GM21515 (cell line): ENCODE data around the gene SYNE4.
A peak's percentile ranks its signal among the peaks of the same experiment; 100 is the strongest.

Experiments used
- ATAC-seq: cut with Tn5 transposase; IDR thresholded peaks from one replicate; pipeline ENCODE4 v1.9.1; 2021; ENCODE audit not compliant: unreplicated experiment

The SYNE4 gene

DNA sequence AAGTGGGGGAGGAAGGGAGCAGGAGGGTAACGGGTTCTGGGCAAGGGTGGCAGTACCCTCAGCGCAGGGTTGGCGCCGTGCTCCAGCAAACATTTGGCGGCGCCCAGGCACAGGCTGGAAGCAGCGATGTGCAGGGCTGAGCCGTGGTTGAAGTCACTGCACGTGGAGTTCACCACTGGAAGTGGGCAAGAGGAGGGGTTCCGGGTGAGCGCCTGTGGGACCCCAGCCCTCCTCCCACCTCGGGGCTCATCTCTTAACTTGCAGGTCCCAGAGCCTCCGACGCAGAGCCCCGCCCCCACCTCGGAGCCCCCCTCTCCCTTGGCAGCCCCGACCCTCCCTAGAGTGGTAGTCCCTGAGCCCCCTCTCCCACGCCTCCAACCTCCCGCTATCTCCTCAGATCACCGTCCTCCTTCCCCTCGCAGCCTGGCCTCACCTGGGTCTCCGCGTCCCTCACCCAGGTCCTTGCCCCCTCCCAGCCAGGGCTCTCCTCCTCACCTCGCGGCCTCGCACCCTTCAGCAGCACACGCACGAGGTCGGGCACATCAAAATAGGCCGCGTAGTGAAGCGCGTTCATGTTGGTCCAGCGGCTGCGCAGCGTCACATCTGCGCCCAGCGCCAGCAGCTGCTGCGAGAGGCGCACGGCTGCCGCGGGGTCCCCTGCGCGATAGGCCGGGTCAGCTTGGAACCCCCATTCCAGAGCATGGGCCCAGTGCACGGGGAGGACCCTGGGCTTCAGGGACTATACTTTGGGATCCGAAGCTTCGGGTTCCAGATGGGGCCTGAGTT is 17.7 kb upstream of the SYNE4 start:
- no peak for ATAC-seq

DNA sequence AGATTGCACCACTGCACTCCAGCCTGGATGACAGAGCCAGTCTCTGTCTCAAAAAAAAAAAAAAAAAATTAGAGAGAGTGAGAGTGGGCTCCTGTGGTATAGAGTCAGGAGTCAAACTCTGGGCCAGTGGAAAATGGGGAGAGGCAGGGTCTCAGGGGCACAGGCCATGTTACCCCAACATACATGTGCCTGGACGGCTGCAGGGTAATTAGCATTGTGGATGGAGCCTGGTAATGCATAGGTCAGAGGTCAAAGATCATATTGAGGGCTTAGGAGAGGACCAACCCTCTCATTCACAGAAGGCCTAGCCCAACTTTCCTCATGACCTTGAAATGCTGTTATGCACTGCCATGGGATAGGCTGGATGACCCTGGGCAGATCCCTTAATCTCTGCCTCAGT is 16.9 kb upstream of the SYNE4 start:
- no peak for ATAC-seq

DNA sequence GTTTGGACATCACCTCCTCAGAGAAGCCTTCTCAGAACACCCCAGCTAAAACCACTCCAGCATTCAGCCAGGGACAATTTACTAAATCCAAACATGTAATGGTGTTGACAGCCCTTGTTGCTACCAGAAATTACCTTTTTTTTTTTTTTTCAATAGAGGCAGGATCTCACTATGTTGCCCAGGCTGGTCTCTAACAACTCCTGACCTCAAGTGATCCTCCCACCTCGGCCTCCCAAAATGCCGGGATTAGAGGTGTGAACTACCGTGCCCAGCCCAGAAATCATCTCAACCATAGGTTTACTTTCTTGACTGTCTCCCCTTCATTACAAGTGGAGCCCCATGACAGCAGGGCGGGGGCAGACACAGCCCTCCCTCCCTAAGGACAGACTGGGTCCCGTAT is 14.8 kb upstream of the SYNE4 start:
- ATAC-seq, result no peak

DNA sequence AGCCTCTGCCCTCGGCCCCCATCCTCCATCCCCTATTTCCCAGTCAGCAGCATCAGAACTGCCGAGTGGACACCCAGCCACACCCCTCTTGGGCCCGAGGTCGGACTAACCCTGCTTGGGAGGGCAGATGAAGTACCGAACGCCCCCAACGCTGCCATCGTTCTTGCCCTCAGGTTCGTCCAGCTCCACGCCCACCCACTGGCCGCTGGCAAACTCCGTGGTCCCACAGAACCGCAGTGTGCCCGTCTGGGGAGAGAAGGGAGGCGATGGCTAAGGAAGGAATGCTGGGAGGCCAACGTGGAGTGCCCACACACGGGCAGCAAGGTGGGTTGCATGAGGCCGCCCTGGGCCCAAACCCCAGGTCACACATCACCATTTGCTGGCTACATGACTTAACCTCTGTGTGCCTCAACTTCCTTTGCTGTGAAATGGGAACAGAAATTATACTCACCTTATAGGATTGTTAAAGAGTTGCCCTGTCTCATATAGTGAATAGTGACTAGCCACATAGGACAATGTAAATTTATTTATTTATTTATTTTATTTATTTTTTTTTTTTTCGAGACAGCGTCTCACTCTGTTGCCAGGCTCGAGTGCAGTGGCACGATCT is 10.6 kb upstream of the SYNE4 start:
- no peak for ATAC-seq

DNA sequence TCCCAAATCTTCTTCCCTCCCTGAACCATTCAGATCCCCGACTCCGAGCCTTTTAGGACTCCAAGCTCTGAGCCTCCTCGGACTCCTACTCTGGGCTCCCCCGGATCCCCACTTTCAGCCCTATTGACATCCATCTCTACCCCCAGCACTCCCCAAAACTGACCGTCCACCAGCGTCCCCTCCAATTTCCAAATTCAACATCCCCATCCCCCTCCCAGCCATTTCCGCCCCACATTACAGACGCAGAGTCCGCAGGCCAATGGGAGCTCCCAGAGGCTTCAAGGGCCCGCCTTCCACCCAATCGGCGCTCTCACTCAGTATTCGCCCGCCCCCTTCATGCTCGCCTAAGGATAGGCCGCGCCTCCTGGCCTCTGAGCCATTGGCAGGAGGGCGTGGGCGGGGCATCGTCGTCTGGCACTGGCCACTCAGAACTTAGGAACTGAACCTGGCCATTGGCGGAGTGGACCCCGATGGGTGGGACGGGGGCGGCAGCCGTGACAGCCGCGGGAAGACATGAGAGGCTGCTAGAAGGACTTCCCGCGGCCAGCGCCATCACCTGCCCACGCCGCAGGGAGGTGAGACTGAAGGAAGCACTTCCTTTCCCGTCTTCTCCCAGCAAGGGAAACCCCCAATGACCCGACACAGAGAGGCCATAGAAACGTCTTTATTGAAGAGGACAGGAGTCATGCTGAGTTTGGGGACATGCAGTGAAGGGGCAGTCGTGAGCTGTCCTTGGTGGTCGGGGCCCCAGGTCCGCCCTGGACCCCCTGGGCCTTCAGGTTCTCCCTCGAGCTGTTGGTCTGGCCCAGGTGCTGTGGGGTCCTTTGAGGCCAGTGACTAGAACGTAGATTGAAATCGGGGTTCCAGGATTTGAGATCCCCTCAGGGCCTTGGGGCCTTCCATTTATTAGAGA is 5.7 kb upstream of the SYNE4 start, which contains the start of gene ALKBH6:
Gene ALKBH6 (minus strand): TSS at position 202 of the 913 bp plus-strand sequence. CDS start 816 bp downstream, outside the sequence.
- peak; percentile 92 for ATAC-seq

DNA sequence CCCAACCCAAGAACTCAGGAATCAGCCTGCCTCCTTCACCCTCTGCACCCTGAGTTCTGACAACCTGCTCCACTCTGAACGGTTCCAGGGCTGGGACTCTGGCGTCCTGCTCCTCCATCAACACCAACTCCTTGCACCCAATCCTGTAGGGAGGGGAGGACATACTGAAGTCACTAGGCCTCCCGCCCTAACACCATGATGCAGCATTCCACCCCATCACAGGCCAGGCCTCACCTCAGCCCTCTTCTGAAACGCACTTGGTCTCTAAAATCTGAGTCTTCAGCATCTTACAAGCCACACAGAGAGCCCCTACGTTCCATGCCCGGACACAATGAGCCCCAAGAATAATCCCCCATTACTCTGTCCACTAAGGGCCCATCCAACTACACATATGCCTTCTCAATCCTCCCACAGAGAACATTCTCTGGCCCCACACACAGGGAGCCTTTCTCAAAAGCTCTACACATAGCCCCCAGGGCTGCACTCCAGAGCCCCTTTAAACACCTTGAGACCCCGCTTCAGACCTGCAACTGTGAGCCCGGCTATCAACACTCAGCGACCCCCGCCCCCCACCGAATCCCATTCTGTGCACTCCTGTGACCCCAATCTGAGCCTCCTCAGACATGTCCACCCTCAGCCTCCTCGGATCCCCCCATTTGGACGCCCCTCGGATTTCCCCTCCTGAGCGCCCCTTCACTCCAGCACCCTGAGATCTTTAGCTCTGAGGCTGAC is 4.8 kb upstream of the SYNE4 start:
- ATAC-seq, result no peak

DNA sequence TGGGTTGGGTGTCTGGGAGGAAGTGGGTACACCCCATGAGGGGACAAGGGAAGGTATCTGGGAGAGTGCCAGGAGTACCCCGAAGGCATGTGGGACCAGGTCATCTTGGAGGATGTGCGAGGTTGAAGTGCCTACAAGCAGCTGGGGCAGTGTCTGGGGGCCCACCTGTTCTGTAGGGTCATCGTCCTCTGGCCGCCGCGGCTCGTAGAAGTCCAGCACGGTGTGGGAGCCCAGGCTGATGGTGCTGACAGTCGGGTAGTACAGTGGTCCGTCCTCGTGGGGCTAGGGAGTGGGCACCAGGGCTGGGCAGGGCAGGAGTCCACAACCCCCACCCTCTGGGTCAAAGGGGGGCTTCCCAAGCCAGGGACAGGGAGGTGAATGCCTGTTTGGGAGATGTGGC is 1.8 kb upstream of the SYNE4 start:
- ATAC-seq, result no peak

DNA sequence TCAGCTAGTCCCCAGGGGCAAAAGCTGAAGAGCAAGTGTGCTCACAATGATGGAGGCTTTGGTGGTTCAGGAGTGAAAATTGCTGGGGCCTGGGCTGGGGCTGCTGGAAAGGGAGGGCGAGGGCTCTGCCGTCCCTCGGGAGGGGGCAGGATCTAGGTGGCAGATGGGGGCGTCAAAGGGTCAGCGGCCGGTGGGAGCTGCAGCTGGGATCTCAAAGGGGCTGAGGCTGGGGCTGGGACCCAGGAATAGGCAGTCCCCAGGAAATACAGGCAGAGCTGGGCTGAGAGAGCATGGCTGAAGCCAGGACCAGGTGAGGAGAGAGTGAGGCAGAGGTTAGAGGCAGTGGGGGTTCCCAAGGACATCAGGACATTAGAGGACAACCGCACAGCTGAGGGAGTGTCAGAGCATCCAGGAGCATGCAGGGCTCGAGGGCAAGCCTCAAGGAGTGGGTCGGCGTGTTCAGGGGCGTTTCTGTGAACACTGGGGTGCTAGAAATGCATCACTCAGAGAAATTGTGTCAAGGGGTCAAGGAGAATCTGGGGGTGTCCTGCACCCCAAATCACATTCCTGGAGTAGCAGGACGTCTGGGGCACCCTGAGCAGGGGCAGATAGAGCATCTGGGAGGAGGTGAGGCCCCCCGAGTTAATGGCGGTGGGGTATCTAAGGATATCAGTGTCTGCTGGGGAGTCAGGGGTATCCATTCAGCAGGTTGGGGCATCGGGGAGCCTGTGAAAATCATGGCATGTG is 1.2 kb upstream of the SYNE4 start:
- no peak for ATAC-seq

DNA sequence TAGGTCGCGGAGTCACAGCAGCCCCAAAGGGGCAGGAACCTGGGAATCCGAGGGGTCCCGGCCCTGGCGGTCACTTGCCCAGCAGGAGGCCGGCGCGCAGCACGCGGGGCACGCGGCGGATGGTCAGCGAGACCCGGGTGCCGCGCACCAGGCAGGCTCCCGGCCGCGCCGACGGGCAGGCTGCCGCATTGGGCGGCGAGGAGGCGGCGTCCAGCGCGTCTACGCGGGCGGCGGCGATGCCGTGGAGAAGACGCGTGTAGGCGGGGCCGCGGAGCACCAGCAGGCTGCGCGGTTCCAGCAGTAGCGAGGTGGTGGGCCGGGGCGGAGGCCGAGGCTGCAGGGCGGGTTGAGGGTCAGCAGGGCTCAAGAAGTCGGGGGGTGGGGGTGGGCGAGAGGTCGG is 607 bp upstream of the SYNE4 start:
- no peak for ATAC-seq

DNA sequence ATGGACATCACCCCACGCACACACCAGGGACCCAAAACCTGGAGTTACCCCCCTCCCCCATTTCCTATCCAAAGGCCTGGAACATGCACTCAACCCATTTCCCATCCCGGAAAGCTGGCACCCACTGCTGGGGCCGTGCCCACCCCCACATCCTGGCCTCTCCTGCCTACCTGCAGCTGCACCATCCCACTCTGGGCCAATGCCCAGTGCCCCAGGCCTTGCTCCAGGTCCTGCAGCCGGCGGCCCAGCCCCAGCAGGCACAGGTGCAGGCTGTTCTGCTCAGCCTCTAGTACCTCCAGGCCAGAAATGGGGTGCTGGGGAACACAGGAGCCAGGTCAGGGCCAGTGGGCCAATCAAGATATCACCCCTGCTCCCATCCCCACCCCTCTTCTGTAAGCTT is 1.7 kb downstream of the SYNE4 start:
- no peak for ATAC-seq

DNA sequence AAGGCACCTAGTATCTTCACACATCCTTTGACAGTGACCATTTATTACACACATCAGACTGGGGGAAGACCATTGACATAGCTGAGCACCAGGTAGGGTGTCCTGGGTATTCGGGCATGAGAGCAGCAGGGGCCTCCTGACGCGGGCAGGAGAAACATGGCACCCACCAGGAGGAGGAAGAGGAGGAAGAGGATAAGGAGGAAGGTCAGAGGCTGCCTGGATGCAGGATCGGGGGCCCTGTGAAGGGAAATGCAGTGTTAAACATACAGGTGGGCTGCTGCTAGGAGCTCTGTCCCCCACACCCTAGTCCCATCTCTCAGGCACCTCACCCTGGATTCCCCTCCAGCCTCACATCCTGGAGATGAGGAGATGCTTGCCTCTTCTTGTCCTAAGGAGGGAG is 5.3 kb downstream of the SYNE4 start:
- ATAC-seq, result no peak

DNA sequence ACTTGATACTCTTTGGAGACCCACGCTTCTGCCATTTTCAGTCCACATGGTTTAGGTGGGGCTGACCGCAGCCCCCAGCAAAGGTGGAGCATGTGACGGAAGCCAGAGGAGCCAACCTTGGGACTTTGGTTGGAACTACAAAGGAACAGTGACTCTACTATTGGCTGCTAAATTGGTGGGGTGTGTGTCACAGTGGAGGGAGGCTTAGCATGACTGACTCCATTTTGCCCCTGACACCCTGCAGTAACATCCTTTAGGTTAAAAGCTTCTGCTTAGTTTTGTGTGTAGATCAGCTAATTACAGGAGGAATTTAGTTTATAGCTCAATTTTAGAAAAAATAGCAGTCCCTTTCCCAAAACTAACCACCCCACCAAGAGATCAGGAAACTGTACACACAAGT is 7.0 kb downstream of the SYNE4 start:
- ATAC-seq, result no peak

DNA sequence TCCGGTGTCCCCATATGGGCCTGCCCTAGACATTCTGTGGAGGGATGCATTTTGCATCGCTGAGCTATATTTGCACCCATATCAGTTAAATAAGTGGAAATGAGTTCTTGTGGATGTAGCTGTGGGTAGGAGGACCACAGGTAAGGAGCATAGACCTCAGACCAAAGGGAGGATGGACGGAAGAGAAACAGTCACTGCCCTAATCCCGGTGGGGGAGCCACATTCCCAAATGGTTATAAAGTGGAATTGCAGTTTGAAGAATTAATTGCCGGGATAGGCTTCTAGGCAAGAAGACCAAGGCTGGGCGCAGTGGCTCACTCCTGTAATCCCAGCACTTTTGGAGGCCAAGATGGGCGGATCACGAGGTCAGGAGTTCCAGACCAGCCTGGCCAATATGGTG is 11.8 kb downstream of the SYNE4 start:
- no peak for ATAC-seq

DNA sequence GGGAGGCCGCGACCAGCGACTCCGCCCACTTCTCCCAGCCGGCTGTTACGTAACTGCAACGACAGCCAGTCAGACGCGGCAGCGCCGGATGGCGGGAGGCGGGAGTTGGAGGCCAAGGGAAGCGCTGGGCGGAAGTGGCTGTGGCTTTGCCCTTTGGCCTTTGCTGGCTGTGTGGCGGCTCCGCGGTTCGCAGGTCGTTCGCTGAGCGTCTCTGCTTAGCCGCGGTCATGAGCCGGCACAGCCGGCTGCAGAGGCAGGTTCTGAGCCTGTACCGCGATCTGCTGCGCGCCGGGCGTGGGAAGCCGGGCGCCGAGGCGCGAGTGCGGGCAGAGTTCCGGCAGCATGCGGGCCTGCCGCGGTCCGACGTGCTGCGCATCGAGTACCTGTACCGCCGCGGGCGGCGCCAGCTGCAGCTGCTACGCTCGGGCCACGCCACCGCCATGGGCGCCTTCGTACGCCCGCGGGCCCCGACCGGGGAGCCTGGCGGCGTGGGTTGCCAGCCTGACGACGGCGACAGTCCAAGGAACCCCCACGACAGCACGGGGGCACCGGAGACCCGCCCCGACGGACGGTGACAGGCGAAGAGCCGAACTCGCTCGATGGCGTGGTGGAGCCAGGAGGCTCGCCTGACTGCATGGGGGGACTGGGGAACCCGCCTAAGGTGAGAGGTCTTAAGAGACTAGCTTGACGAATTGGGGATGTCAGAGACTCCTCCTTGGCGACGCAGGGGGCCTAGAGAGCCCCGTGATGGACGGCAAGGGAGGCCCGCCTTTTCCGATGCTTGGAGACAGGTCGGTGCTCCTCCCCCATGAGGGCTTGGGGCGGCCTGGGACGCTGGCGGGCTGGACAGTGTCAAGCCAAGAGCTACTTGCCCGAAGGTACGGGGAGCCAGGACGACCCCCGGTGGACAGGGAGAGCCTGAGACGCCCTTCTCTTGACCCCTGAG is 13.3 kb downstream of the SYNE4 start, which contains the start of gene SDHAF1:
Gene SDHAF1 (plus strand): TSS at position 141 of the 946 bp plus-strand sequence. CDS start 87 bp downstream, at position 228.
- peak; percentile 80 for ATAC-seq

DNA sequence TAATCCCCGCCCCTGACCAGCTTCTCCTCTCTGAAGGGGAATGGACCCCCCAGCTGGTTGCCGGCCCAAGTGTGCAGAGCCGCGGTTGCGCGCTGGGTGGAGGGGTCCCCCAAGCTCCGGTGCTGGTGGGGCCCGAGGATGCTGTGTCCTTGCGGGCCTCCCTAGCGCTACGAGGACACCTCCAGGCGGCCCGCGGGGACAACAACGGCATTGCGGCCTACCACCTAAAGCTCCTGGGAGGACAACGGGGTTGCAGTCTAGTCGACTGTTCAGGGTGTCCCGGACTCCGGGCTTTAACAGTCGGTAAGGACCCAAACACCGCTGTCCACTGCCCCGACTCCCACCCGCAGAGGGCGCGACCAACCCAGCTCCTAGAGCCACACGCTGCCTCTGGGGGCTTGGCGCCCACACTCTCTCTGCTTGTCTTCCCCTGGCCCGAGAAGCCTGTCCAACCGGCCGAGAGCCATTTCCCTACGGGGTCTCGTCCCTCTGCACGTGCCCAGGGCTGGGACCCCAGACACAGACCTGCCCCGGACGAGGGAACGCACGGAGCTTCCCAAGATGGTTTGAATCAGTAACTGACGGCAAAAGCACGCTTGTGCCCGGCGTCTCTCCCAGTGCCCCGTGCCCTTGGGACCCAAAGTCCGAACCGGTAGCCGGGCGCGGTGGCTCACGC is 14.6 kb downstream of the SYNE4 start:
- no peak for ATAC-seq

DNA sequence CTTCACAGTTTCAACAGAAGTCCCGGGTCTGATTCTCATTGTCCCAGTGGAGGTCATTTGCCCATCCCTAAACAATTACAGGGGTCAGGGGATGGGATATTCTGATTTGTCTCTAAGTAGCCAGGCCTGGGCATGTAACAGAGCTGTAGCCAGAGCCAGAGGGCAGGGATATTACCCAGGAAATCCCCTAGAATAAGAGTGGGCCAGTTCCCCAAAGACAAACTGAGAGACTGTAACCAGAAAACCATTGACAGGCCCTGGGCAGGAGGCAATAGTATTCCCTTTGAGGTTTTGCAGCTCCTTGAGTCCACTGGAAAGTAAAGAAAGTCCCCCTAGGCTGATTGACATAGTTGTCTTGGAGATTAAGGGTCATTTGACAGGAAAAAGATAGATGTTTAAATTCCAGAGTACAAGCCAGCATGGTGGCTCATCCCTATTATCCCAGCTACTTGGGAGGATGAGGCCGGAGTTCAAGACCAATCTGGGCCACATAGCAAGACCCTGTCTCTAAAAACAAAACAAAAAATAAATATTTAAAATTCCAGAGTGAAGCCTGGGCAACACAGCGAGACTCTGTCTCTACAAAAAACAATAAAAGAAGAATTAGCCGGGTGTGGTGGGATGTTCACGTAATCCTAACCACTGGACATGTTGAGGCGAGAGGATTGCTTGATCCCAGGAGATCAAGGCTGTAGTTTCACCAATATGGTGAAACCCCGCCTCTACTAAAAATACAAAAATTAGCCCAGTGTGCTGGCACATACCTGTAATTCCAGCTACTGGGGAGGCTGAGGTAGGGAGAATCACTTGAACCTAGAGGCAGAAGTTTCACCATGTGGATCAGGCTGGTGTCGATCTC is 15.5 kb downstream of the SYNE4 start:
- ATAC-seq, result no peak

DNA sequence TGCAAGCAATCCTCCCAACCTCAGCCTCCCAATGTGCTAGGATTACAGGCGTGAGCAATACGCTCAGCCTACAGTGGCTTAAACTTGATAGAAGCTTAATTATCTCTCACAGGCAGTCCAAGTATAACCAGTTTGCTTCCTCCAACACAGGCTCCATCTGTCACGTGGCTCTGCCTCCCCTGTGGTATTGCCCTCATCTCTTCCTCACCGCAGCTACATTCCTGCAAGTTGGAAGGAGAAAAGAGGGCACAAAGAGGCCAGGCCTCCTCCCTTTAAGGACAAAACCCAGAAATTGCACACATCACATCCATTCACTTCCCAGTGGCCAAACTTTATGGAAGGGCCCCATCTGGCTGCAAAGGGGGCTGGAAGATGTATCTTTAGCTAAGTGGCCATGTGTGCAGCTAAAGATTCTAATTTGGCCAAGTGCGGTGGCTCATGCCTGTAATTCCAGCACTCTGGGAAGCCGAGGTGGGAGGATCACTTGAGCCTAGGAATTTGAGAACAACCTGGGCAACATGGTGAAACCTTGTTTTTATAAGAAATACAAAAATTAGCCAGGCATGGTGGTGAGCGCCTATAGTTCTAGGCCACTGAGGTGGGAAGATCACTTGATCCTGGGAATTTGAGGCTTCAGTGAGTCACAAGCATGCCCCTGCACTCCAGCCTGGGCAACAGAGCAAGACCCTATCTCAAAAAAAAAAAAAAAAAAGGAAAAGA is 16.7 kb downstream of the SYNE4 start:
- no peak for ATAC-seq
